Motor neuron (in vitro differentiated cells): ENCODE measurements around the gene RPRD1A. TPM values are rescaled to one million over a fixed set of nuclear protein-coding genes. Genes with fewer than 3 reads are reported as not detected.

Experiments used
- ATAC-seq, 8 experiments: fragments of 200-7000 bp; cut with Tn5 transposase; replicated peaks in 6 of 8; 2 replicates each; pipeline ENCODE4 v1.8.0; 2021; ENCODE audit warnings: mild to moderate bottlenecking in 8 of 8, moderate library complexity in 8 of 8
- H3K27ac ChIP-seq, 2 donors: fragments of 250-450 bp; sonication (Bioruptor Pico); 2 replicates each; pipeline ENCODE4 v1.9.0; 2021; ENCODE audit warnings: antibody characterized with exemption in 2 of 2, mild to moderate bottlenecking in 2 of 2, moderate library complexity in 1 of 2
- H3K4me1 ChIP-seq, 2 donors: fragments of 250-450 bp; sonication (Bioruptor Pico); replicated peaks in 1 of 2; 2 replicates each; pipeline ENCODE4 v1.6.1; 2021; ENCODE audit warnings: antibody characterized with exemption in 2 of 2, mild to moderate bottlenecking in 2 of 2, moderate library complexity in 1 of 2
- H3K4me3 ChIP-seq, 5 donors: fragments of 250-450 bp; sonication (Bioruptor Pico); 2 replicates each; pipeline ENCODE4 v1.9.0; 2021; ENCODE audit warnings: antibody characterized with exemption in 5 of 5, mild to moderate bottlenecking in 5 of 5, moderate library complexity in 4 of 5
- WGBS, 10 experiments: fragments of 450-650 bp; shearing (Covaris generic); methylation state at CpG; one replicate each; pipeline ENCODE4 v1.0.0; 2022; 5-methylcytosine and 5-hydroxymethylcytosine counted together
- in situ Hi-C, 9 experiments: fragments of 400-800 bp; cut with MboI; loops; one replicate each; pipeline ENCODE4 v1.15.0; 2021; ENCODE audit warnings: low sequenced_read_pairs in 9 of 9, low pct_unique_long_range_greater_than_20kb in 2 of 9; ENCODE audit not compliant: unreplicated experiment in 9 of 9
- total RNA-seq, 8 experiments: library from RNA; unstranded; fragments of 300-600 nt; gene quantifications; 2 replicates each; pipeline versions ENCODE4 v1.2.3 to v1.2.4, GENCODE V29; 2022

The RPRD1A gene
- total RNA-seq, 8 experiments from 2014 or later = 39.8 to 79.4 (median 66.1) TPM

- ATAC-seq = no peak
- WGBS, 10 experiments = 60 to 100% (median 93%) methylated on average over 1 to 2 of the region's 2 CpGs; no CpG with 5 or more reads in 3 of the 10 experiments
- Histone ChIP-seq H3K4me1 (no peaks in the 10 kb centered on the region), H3K27ac (no peak overlapping the region), H3K4me3 (no peak overlapping the region)
- in situ Hi-C loops = loop anchor here in 2 of 9 experiments (25.0 kb wide), 1 partner anchor 124 kb away; the partner anchor contains the start of genes ELP2 (in 2 of the 2) and SLC39A6 (in 2 of the 2)
Measured at GRCh38 chr18:36012891-36013290, 54.5 kb downstream of the RPRD1A start.

GRCh38 chr18:36009214-36009613, 58.1 kb downstream of the RPRD1A start:
- WGBS, 10 experiments = 64 to 100% (median 82%) methylated on average over 1 to 3 of the region's 3 CpGs; no CpG with 5 or more reads in 4 of the 10 experiments
- Histone ChIP-seq H3K4me1 (no peaks in the 10 kb centered on the region), H3K4me3 (no peak overlapping the region), H3K27ac (no peak overlapping the region)
- in situ Hi-C loops = loop anchor here in 2 of 9 experiments (25.0 kb wide), 1 partner anchor 128 kb away; the partner anchor contains the start of genes ELP2 (in 2 of the 2) and SLC39A6 (in 2 of the 2)
- no peak for ATAC-seq

GRCh38 chr18:36006997-36007396, 60.4 kb downstream of the RPRD1A start:
- Histone ChIP-seq H3K4me1 (no peaks in the 10 kb centered on the region), H3K27ac (no peak overlapping the region), H3K4me3 (no peak overlapping the region)
- in situ Hi-C loops = loop anchor here in 2 of 9 experiments (25.0 kb wide), 1 partner anchor 130 kb away; the partner anchor contains the start of genes ELP2 (in 2 of the 2) and SLC39A6 (in 2 of the 2)
- ATAC-seq = no peak
- 89 to 100% (median 98%) methylated on average over 1 to 2 of the region's 2 CpGs; no CpG with 5 or more reads in 2 of the 10 experiments for WGBS, 10 experiments

GRCh38 chr18:35999925-36000324, 67.4 kb downstream of the RPRD1A start:
- no peak overlapping the region for H3K27ac ChIP-seq
- H3K4me1 ChIP-seq = no peaks in the 10 kb centered on the region
- ATAC-seq = peak in 2 of 8 experiments; percentile 58 to 59
- 0 to 67% (median 50%) methylated on average over 1 of the region's 1 CpG; no CpG with 5 or more reads in 1 of the 10 experiments for WGBS, 10 experiments
- H3K4me3 ChIP-seq = no peak overlapping the region
- in situ Hi-C loops = loop anchor here in 2 of 9 experiments (25.0 kb wide), 1 partner anchor 137 kb away; the partner anchor contains the start of genes ELP2 (in 2 of the 2) and SLC39A6 (in 2 of the 2)

- ATAC-seq = peak in 3 of 8 experiments; percentile 29 to 32 (median 32)
- in situ Hi-C loops = no loop called here
- no peaks in the 10 kb centered on the region for H3K4me1 ChIP-seq
- H3K27ac ChIP-seq = no peak overlapping the region
- 44 to 100% (median 100%) methylated on average over 1 of the region's 1 CpG; no CpG with 5 or more reads in 1 of the 10 experiments for WGBS, 10 experiments
- H3K4me3 ChIP-seq = no peak overlapping the region
Measured at GRCh38 chr18:35998967-35999366, 68.4 kb downstream of the RPRD1A start.

- Histone ChIP-seq H3K27ac (no peak overlapping the region), H3K4me3 (no peak overlapping the region), H3K4me1 (no peaks in the 10 kb centered on the region)
- in situ Hi-C loops = no loop called here
- ATAC-seq = no peak
- WGBS, 10 experiments = 83 to 100% (median 90%) methylated on average over 1 to 6 of the region's 6 CpGs; no CpG with 5 or more reads in 1 of the 10 experiments
Measured at GRCh38 chr18:35993013-35993412, 74.3 kb downstream of the RPRD1A start.

GRCh38 chr18:35991696-35992095, 75.7 kb downstream of the RPRD1A start:
- in situ Hi-C loops = no loop called here
- H3K4me3 ChIP-seq = no peak overlapping the region
- ATAC-seq = no peak
- H3K27ac ChIP-seq = no peak overlapping the region
- H3K4me1 ChIP-seq = no peaks in the 10 kb centered on the region

- 17 to 100% (median 84%) methylated on average over 1 to 4 of the region's 5 CpGs; no CpG with 5 or more reads in 2 of the 10 experiments for WGBS, 10 experiments
- in situ Hi-C loops = no loop called here
- Histone ChIP-seq H3K4me1 (no peaks in the 10 kb centered on the region), H3K27ac (no peak overlapping the region), H3K4me3 (no peak overlapping the region)
- peak in 3 of 8 experiments; percentile 20 to 36 (median 25) for ATAC-seq
Measured at GRCh38 chr18:35983818-35984217, 83.5 kb downstream of the RPRD1A start.

- peak in 3 of 8 experiments; percentile 19 to 48 (median 40) for ATAC-seq
Measured at GRCh38 chr18:35983147-35983546, 84.2 kb downstream of the RPRD1A start.

GRCh38 chr18:35982409-35983114, 84.8 kb downstream of the RPRD1A start:
- peak in 3 of 8 experiments; percentile 30 to 69 (median 44) for ATAC-seq
- in situ Hi-C loops = no loop called here
- WGBS, 10 experiments = 0 to 100% (median 53%) methylated on average over 1 to 2 of the region's 2 CpGs; no CpG with 5 or more reads in 2 of the 10 experiments
- Histone ChIP-seq H3K4me1 (no peaks in the 10 kb centered on the region), H3K27ac (no peak overlapping the region), H3K4me3 (no peak overlapping the region)

More at GRCh38 chr18:35983147-35983546, 84.2 kb downstream of the RPRD1A start:
- no peaks in the 10 kb centered on the region for H3K4me1 ChIP-seq
- no peak overlapping the region for H3K27ac ChIP-seq
- no peak overlapping the region for H3K4me3 ChIP-seq
- in situ Hi-C loops = no loop called here

- in situ Hi-C loops = no loop called here
Measured at GRCh38 chr18:35979112-35979511, 88.2 kb downstream of the RPRD1A start.

GRCh38 chr18:35974181-35974580, 93.2 kb downstream of the RPRD1A start:
- in situ Hi-C loops = loop anchor here in 5 of 9 experiments (25.0 kb wide), 2 partner anchors 187 to 212 kb away; no protein-coding TSS in a partner anchor

More at GRCh38 chr18:35979112-35979511, 88.2 kb downstream of the RPRD1A start:
- H3K27ac ChIP-seq = no peak overlapping the region
- no peak overlapping the region for H3K4me3 ChIP-seq
- no peaks in the 10 kb centered on the region for H3K4me1 ChIP-seq
- ATAC-seq = no peak

GRCh38 chr18:35973650-35974049, 93.7 kb downstream of the RPRD1A start:
- Histone ChIP-seq H3K4me3 (peak overlapping the region in 2 of 5 donors; percentile 79 to 94), H3K4me1 (peaks cover 8 to 13% of the 10 kb centered on the region in 2 donors), H3K27ac (no peak overlapping the region)
- 89 to 100% (median 94%) methylated on average over 1 to 10 of the region's 12 CpGs; no CpG with 5 or more reads in 5 of the 10 experiments for WGBS, 10 experiments
- ATAC-seq = no peak
- in situ Hi-C loops = loop anchor here in 5 of 9 experiments (25.0 kb wide), 2 partner anchors 186 to 211 kb away; no protein-coding TSS in a partner anchor

More at GRCh38 chr18:35974181-35974580, 93.2 kb downstream of the RPRD1A start:
- Histone ChIP-seq H3K27ac (no peak overlapping the region), H3K4me1 (peaks cover 8 to 13% of the 10 kb centered on the region in 2 donors), H3K4me3 (no peak overlapping the region)
- 33 to 100% (median 83%) methylated on average over 1 to 3 of the region's 3 CpGs for WGBS, 10 experiments
- no peak for ATAC-seq
